Measurements from ENCODE around the gene SREBF2. TPM values are rescaled to one million over a fixed set of nuclear protein-coding genes. Genes with fewer than 3 reads are reported as not detected.

SREBF2 gene
- total and polyA plus RNA-seq, 2 donors (not counting 1 experiment from before 2014, with no cell fraction given): 116 to 287 TPM

DNA sequence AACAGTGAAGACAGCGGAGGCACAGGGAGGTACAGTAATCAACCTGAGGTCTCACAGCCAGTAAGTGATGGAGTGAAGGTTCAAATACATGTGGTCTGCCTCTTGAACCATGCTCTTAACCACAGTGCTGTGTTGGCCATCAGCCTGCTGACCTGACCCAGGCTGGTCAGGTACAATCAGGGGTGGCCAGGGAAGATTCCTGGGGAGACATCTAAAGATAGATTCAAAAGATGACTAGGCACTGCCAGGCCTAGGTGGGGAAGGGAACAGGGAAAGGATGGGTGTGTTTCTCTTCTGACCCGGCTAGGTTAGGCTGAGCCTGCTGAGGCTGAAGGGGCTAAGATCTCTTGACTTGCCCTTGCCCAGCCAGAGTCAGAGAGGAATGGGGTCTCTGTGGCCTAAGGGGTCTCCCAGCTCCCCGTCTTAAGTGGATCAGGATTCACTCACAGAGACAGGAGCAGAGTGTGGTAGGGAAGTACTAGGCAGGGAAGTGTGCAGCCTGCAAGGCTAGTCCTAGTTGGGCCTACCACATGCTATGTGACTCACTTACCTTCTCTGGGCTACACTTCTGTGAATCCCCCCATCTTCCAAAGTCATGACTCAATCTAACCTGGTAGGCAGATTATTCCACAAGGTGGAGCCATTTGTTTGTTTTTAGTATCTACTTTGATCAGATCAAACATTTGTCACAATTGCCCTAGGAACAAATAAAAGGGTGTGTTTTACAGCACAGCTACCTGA is 10.4 kb upstream of the SREBF2 start:
- CTCF ChIA-PET: interaction anchor here (0.6 to 3.9 kb wide), 25 partner anchors 11 to 330 kb away, joined by 3 to 45 read pairs (median 5); partner anchors contain the start of genes CCDC134, CENPM, MEI1 and SMIM45

More for the DNA sequence above, 10.4 kb upstream of the SREBF2 start:
- Mint-ChIP-seq H3K27ac (peak overlapping the region; percentile 57), H3K9me3 (ENCODE audit: insufficient read depth) (no peaks in the 10 kb centered on the region), H3K27me3 (no peaks in the 10 kb centered on the region), H3K4me3 (no peak overlapping the region), H3K4me1 (peaks cover 7% of the 10 kb centered on the region)
- Histone ChIP-seq H3K4me1 (ENCODE audit: control insufficient read depth in 2 of 2, insufficient read depth in 2 of 2, low read length in 2 of 2) (no peaks in the 10 kb centered on the region), H3K27me3 (replicated peaks in 1 of 4; ENCODE audit: control extremely low read depth in 1 of 4, control insufficient read depth in 3 of 4, insufficient read depth in 4 of 4, low read length in 3 of 4) (no peaks in the 10 kb centered on the region), H3K36me3 (replicated peaks in 1 of 2; ENCODE audit: control extremely low read depth in 1 of 2, control insufficient read depth in 1 of 2, extremely low read depth in 1 of 2, insufficient read depth in 2 of 2, low read length in 1 of 2) (peaks cover 0 to 29% of the 10 kb centered on the region in 2 experiments), H2AFZ (ENCODE audit: insufficient read depth, low read depth, low read length, poor library complexity, severe bottlenecking) (no peak overlapping the region), H3K27ac (ENCODE audit: low read length in 2 of 2) (no peak overlapping the region), H3K9me3 (ENCODE audit: control extremely low read depth in 1 of 3, control insufficient read depth in 2 of 3, insufficient read depth in 1 of 3, low read length in 2 of 3) (no peaks in the 10 kb centered on the region), H3K4me2 (replicated peaks; ENCODE audit: low read depth, low read length, poor library complexity, severe bottlenecking) (no peak overlapping the region), H4K20me1 (ENCODE audit: control insufficient read depth, insufficient read depth, low read length, poor library complexity, severe bottlenecking) (no peaks in the 10 kb centered on the region), H3K4me3 (ENCODE audit: control extremely low read depth in 1 of 5, extremely low read depth in 1 of 5, insufficient read depth in 1 of 5, low read depth in 2 of 5, low read length in 4 of 5) (no peak overlapping the region), H3K79me2 (ENCODE audit: control insufficient read depth, insufficient read depth, low read length) (peaks cover 14% of the 10 kb centered on the region), H3K9ac (ENCODE audit: low read length) (no peak overlapping the region)
- TF ChIP-seq, protein P1, sequence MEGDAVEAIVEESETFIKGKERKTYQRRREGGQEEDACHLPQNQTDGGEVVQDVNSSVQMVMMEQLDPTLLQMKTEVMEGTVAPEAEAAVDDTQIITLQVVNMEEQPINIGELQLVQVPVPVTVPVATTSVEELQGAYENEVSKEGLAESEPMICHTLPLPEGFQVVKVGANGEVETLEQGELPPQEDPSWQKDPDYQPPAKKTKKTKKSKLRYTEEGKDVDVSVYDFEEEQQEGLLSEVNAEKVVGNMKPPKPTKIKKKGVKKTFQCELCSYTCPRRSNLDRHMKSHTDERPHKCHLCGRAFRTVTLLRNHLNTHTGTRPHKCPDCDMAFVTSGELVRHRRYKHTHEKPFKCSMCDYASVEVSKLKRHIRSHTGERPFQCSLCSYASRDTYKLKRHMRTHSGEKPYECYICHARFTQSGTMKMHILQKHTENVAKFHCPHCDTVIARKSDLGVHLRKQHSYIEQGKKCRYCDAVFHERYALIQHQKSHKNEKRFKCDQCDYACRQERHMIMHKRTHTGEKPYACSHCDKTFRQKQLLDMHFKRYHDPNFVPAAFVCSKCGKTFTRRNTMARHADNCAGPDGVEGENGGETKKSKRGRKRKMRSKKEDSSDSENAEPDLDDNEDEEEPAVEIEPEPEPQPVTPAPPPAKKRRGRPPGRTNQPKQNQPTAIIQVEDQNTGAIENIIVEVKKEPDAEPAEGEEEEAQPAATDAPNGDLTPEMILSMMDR (IDR thresholded peaks at IDR 0.05): peak; percentile 74
- no peak for TF ChIP-seq EZH2 (IDR thresholded peaks at IDR 0.05; ENCODE audit: borderline replicate concordance, insufficient read depth, low read depth, low read length, poor library complexity, severe bottlenecking)
- POLR2A ChIA-PET: interaction anchor here (0.7 to 2.7 kb wide), 7 partner anchors 78 to 125 kb away, joined by 3 to 15 read pairs (median 8); no protein-coding TSS in a partner anchor
- WGBS (ENCODE audit: insufficient coverage): 92% methylated on average over 3 of the region's 3 CpGs
- intact Hi-C loops (cut with micrococcal nuclease): loop anchor here (1.0 to 2.0 kb wide), 6 partner anchors 10 to 135 kb away; no protein-coding TSS in a partner anchor
- ATAC-seq (ENCODE audit: low read depth): peak; percentile 84
- peak; percentile 85 for DNase-seq
